Renal cortical epithelial cell (primary cell): Measurements from ENCODE around the gene SNX30. TPM values are rescaled to one million over a fixed set of nuclear protein-coding genes. Genes with fewer than 3 reads are reported as not detected.
"Not testable (repeated sequence)": the region's sequence is repeated elsewhere in the genome, so short reads cannot be mapped to it uniquely, and the experiment has no call there.

Source experiments
- DNase-seq: peaks from one replicate; pipeline ENCODE4 v3.0.0-alpha.2; 2011; ENCODE audit warnings: low read depth
- total RNA-seq: library from RNA; depleted of rRNA; stranded (reverse); fragments of >200 nt; gene quantifications from 2 replicates; pipeline ENCODE4 v1.2.3, GENCODE V29; 2014

Gene SNX30
- 20.7 and 61.9 TPM in 2 replicates for total RNA-seq

GRCh38 chr9:112750016-112750763, at the start of gene SNX30:
TSS of gene SNX30 (plus strand) at chr9:112750760. CDS start at chr9:112751002, 242 bp downstream.
- peak; percentile 55 for DNase-seq

GRCh38 chr9:112703304-112703703, 47.3 kb upstream of the SNX30 start:
- no peak for DNase-seq

GRCh38 chr9:112705768-112706427, 44.7 kb upstream of the SNX30 start:
- peak; percentile 59 for DNase-seq

GRCh38 chr9:112711050-112711689, 39.4 kb upstream of the SNX30 start:
- DNase-seq: peak; percentile 48

GRCh38 chr9:112712678-112713077, 37.9 kb upstream of the SNX30 start:
- no peak for DNase-seq

- DNase-seq: peak; percentile 93
These were observed 32.8 kb upstream of the SNX30 start, which contains the start of gene INIP for GRCh38 chr9:112717661-112718331. TSS of gene INIP (minus strand) at chr9:112718117. CDS start at chr9:112716485, 1,632 bp downstream.

GRCh38 chr9:112719241-112719691, 31.3 kb upstream of the SNX30 start:
- no peak for DNase-seq

- DNase-seq: peak; percentile 29
These were observed 30.9 kb upstream of the SNX30 start for GRCh38 chr9:112719696-112720095.

GRCh38 chr9:112720113-112720780, 30.3 kb upstream of the SNX30 start:
- no peak for DNase-seq

- not testable (repeated sequence) for DNase-seq
These were observed 27.8 kb upstream of the SNX30 start for GRCh38 chr9:112722749-112723148.

GRCh38 chr9:112725961-112726360, 24.6 kb upstream of the SNX30 start:
- no peak for DNase-seq

GRCh38 chr9:112726428-112726827, 24.1 kb upstream of the SNX30 start:
- DNase-seq: no peak

GRCh38 chr9:112728401-112728800, 22.2 kb upstream of the SNX30 start:
- peak; percentile 84 for DNase-seq

GRCh38 chr9:112731971-112732370, 18.6 kb upstream of the SNX30 start:
- DNase-seq: peak; percentile 99

GRCh38 chr9:112734892-112735291, 15.7 kb upstream of the SNX30 start:
- no peak for DNase-seq

GRCh38 chr9:112743216-112743836, 7.2 kb upstream of the SNX30 start:
- no peak for DNase-seq

GRCh38 chr9:112744177-112744576, 6.4 kb upstream of the SNX30 start:
- no peak for DNase-seq

GRCh38 chr9:112747094-112747493, 3.5 kb upstream of the SNX30 start:
- DNase-seq: no peak

- no peak for DNase-seq
These were observed 150 bp downstream of the SNX30 start for GRCh38 chr9:112750764-112751055.

GRCh38 chr9:112751056-112751795, 666 bp downstream of the SNX30 start:
- peak; percentile 83 for DNase-seq
